K562 (cell line): Measurements from ENCODE around the gene DNAJB2. TPM values are rescaled to one million over a fixed set of nuclear protein-coding genes. Genes with fewer than 3 reads are reported as not detected.

Source experiments
- FIP1L1 ChIP-seq: fragments of 200-400 bp; formaldehyde crosslinking; IDR thresholded peaks from 2 replicates; pipeline ENCODE4 v1.6.1; 2018; ENCODE audit warnings: mild to moderate bottlenecking, low read depth, low read length; ENCODE audit not compliant: poor library complexity, severe bottlenecking
- FOXK1 ChIP-seq: sonication (generic); formaldehyde crosslinking; IDR thresholded peaks from 2 replicates; pipeline ENCODE4 v1.8.0; 2022; ENCODE audit warnings: missing genetic modification reagents, mild to moderate bottlenecking, borderline replicate concordance
- HDAC1 ChIP-seq, 2 experiments: fragments of 450-650 bp; IDR thresholded peaks; 2 replicates each; pipeline ENCODE4 v1.6.1; 2016 to 2017; ENCODE audit warnings: inconsistent platforms in 1 of 2, mild to moderate bottlenecking in 1 of 2, moderate library complexity in 1 of 2
- IRF2 ChIP-seq: sonication (generic); formaldehyde crosslinking; IDR thresholded peaks from 2 replicates; pipeline ENCODE4 v1.8.1; 2022; ENCODE audit warnings: mild to moderate bottlenecking, missing genetic modification reagents
- MAZ ChIP-seq, 2 experiments: fragments of 450-650 bp in 1 of 2; sonication (generic) in 1 of 2; formaldehyde crosslinking; IDR thresholded peaks in 1 of 2; conservative IDR thresholded peaks in 1 of 2; 2 replicates each; pipeline versions ENCODE4 v1.4.0 to v1.5.0; 2020; ENCODE audit warnings: mild to moderate bottlenecking in 1 of 2, missing genetic modification reagents in 1 of 2
- NFIX ChIP-seq: fragments of 250-450 bp; sonication (Bioruptor Pico); IDR thresholded peaks from 2 replicates; pipeline ENCODE4 v1.4.0; 2020; ENCODE audit warnings: low read depth, mild to moderate bottlenecking, moderate library complexity
- NR3C1 ChIP-seq: sonication (generic); formaldehyde crosslinking; IDR thresholded peaks from 2 replicates; pipeline ENCODE4 v1.8.1; 2022; ENCODE audit warnings: missing genetic modification reagents
- RCOR1 ChIP-seq, 2 experiments: IDR thresholded peaks; 2 replicates each; pipeline ENCODE4 v1.6.1; 2012; ENCODE audit warnings: low read depth in 2 of 2, low read length in 2 of 2, borderline replicate concordance in 1 of 2, improper control_type of control experiment in 1 of 2
- RHOXF2B ChIP-seq: fragments of 250-450 bp; sonication (Bioruptor Pico); conservative IDR thresholded peaks from 2 replicates; pipeline ENCODE4 v1.5.1; 2021
- SMAD1 ChIP-seq: fragments of 150-350 bp; IDR thresholded peaks from 2 replicates; pipeline ENCODE4 v1.6.1; 2014; ENCODE audit warnings: low read length, low read depth; ENCODE audit not compliant: partially characterized antibody
- SUPT5H ChIP-seq: fragments of 450-650 bp; IDR thresholded peaks from 2 replicates; pipeline ENCODE4 v1.6.1; 2016
- YBX1 ChIP-seq: fragments of 450-650 bp; IDR thresholded peaks from 2 replicates; pipeline ENCODE4 v1.7.1; 2016; ENCODE audit warnings: mild to moderate bottlenecking
- ZNF140 ChIP-seq: fragments of 250-450 bp; sonication (Bioruptor Pico); IDR thresholded peaks from 2 replicates; pipeline ENCODE4 v1.8.0; 2021; ENCODE audit warnings: moderate library complexity, mild to moderate bottlenecking, inconsistent platforms
- polyA plus RNA-seq, 8 experiments: library from polyadenylated mRNA; depleted of rRNA in 4 of 8; stranded (reverse) in 5 of 8; unstranded in 3 of 8; fragments of >200 nt; fragmentation: Nextera tagmentation in 2 of 8; fragmentation: Illumina TruSeq in 1 of 8; extraction: Ambion mirVana in 2 of 8; extraction: Trizol in 1 of 8; gene quantifications; 2 replicates each; pipeline versions ENCODE4 v1.2.1 to v1.2.3, GENCODE V29; 2011 to 2014; ENCODE audit warnings: inconsistent platforms in 1 of 8, missing spikeins in 1 of 8
- total RNA-seq, 7 experiments: library from RNA; depleted of rRNA in 6 of 7; stranded (reverse); fragments of >200 nt in 6 of 7; fragmentation: Illumina TruSeq in 2 of 7; extraction: Trizol in 2 of 7; gene quantifications; 2 replicates each; pipeline versions ENCODE4 v1.2.1 to v1.2.3, GENCODE V29; 2011 to 2021; ENCODE audit warnings: low replicate concordance in 1 of 7
- TF ChIP-seq, protein P1 (sequence below): fragments of 250-450 bp; sonication (Bioruptor Pico); IDR thresholded peaks from 2 replicates; pipeline ENCODE4 v1.8.0; 2022; ENCODE audit warnings: inconsistent platforms, mild to moderate bottlenecking, moderate library complexity, borderline replicate concordance
- TF ChIP-seq, protein P2 (sequence below): IDR thresholded peaks from 2 replicates; pipeline ENCODE4 v1.6.1; 2014; ENCODE audit warnings: antibody characterized with exemption
- TF ChIP-seq, protein P3 (sequence below): sonication (generic); formaldehyde crosslinking; IDR thresholded peaks from 2 replicates; pipeline ENCODE4 v1.5.0; 2020; ENCODE audit warnings: missing genetic modification reagents
- TF ChIP-seq, protein P4 (sequence below): fragments of 450-650 bp; IDR thresholded peaks from 2 replicates; pipeline ENCODE4 v1.6.1; 2018; ENCODE audit not compliant: partially characterized antibody
- TF ChIP-seq, protein P5 (sequence below), 2 experiments: fragments of 450-650 bp in 1 of 2; sonication (generic) in 1 of 2; formaldehyde crosslinking; conservative IDR thresholded peaks; 2 replicates each; pipeline versions ENCODE4 v1.4.0 to v1.8.1; 2020 to 2022; ENCODE audit warnings: mild to moderate bottlenecking in 1 of 2, missing genetic modification reagents in 1 of 2

DNAJB2 gene
- total and polyA plus RNA-seq, 9 of the 15 experiments (the other 6 are each of a cell fraction or from before 2014, with no cell fraction given) = 0.08 to 3.0 (median 2.2) TPM; not detected in 1

DNA sequence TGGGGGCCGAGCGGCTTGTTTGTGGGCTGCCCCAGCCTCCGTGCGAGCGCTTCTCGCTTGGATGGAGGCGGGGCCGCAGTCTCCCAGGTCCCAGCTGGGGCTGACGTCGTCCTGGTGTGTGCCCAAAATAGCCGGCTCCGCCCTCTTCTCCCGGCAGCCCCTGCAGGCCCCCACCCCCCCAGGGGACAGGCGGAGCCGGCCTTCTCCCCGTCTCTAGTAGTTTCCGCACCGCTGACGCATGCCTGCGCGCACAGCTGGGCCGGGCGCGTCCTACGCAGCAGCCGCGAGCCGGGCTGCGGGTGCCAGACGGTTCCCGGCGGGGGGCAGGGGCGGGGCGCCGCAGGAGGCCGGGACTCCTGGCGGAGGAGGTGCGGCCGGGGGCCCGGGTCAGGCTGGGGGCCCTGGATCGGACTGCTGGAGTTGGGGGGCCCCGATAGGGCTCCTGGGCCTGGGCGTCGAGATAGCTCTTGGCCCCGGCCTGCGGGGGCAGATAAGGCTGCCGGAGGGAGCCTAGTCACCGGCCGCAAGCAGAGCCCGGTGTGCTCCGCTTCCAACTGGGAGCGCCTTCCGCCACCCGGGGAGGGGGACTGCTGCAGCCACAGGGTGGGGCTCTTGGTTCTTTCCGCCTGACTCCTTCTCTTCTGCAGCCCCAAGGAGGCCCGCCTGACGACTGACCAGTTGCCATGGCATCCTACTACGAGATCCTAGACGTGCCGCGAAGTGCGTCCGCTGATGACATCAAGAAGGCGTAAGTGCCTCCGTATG is at the start of gene DNAJB2 (continued):
- TF ChIP-seq, protein P1, sequence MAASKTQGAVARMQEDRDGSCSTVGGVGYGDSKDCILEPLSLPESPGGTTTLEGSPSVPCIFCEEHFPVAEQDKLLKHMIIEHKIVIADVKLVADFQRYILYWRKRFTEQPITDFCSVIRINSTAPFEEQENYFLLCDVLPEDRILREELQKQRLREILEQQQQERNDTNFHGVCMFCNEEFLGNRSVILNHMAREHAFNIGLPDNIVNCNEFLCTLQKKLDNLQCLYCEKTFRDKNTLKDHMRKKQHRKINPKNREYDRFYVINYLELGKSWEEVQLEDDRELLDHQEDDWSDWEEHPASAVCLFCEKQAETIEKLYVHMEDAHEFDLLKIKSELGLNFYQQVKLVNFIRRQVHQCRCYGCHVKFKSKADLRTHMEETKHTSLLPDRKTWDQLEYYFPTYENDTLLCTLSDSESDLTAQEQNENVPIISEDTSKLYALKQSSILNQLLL (CRISPR knock-in tag) = no peak
- TF ChIP-seq, protein P2, sequence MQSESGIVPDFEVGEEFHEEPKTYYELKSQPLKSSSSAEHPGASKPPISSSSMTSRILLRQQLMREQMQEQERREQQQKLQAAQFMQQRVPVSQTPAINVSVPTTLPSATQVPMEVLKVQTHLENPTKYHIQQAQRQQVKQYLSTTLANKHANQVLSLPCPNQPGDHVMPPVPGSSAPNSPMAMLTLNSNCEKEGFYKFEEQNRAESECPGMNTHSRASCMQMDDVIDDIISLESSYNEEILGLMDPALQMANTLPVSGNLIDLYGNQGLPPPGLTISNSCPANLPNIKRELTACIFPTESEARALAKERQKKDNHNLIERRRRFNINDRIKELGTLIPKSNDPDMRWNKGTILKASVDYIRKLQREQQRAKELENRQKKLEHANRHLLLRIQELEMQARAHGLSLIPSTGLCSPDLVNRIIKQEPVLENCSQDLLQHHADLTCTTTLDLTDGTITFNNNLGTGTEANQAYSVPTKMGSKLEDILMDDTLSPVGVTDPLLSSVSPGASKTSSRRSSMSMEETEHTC = no peak
- peak; percentile 95 for TF ChIP-seq FIP1L1
- no peak for TF ChIP-seq RHOXF2B
- TF ChIP-seq NR3C1 (CRISPR knock-in tag) = no peak
- no peak for TF ChIP-seq NFIX (CRISPR knock-in tag)
- TF ChIP-seq SMAD1 = peak; percentile 80
- no peak for TF ChIP-seq YBX1
- no peak for TF ChIP-seq HDAC1 (IDR thresholded peaks at IDR 0.05)
- TF ChIP-seq, protein P3, sequence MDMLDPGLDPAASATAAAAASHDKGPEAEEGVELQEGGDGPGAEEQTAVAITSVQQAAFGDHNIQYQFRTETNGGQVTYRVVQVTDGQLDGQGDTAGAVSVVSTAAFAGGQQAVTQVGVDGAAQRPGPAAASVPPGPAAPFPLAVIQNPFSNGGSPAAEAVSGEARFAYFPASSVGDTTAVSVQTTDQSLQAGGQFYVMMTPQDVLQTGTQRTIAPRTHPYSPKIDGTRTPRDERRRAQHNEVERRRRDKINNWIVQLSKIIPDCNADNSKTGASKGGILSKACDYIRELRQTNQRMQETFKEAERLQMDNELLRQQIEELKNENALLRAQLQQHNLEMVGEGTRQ (CRISPR knock-in tag) = no peak
- TF ChIP-seq, protein P4, sequence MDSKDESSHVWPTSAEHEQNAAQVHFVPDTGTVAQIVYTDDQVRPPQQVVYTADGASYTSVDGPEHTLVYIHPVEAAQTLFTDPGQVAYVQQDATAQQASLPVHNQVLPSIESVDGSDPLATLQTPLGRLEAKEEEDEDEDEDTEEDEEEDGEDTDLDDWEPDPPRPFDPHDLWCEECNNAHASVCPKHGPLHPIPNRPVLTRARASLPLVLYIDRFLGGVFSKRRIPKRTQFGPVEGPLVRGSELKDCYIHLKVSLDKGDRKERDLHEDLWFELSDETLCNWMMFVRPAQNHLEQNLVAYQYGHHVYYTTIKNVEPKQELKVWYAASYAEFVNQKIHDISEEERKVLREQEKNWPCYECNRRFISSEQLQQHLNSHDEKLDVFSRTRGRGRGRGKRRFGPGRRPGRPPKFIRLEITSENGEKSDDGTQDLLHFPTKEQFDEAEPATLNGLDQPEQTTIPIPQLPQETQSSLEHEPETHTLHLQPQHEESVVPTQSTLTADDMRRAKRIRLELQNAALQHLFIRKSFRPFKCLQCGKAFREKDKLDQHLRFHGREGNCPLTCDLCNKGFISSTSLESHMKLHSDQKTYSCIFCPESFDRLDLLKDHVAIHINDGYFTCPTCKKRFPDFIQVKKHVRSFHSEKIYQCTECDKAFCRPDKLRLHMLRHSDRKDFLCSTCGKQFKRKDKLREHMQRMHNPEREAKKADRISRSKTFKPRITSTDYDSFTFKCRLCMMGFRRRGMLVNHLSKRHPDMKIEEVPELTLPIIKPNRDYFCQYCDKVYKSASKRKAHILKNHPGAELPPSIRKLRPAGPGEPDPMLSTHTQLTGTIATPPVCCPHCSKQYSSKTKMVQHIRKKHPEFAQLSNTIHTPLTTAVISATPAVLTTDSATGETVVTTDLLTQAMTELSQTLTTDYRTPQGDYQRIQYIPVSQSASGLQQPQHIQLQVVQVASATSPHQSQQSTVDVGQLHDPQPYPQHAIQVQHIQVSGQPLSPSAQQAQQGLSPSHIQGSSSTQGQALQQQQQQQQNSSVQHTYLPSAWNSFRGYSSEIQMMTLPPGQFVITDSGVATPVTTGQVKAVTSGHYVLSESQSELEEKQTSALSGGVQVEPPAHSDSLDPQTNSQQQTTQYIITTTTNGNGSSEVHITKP = peak; percentile 8
- TF ChIP-seq, protein P5, sequence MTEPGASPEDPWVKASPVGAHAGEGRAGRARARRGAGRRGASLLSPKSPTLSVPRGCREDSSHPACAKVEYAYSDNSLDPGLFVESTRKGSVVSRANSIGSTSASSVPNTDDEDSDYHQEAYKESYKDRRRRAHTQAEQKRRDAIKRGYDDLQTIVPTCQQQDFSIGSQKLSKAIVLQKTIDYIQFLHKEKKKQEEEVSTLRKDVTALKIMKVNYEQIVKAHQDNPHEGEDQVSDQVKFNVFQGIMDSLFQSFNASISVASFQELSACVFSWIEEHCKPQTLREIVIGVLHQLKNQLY (CRISPR knock-in tag; conservative IDR thresholded peaks at IDR 0.05) = no peak
- peak; percentile 89 to 98 for TF ChIP-seq MAZ (CRISPR knock-in tag; conservative IDR thresholded peaks at IDR 0.05 in 1 of 2, IDR thresholded peaks at IDR 0.05 in 1 of 2)
- no peak for TF ChIP-seq IRF2 (CRISPR knock-in tag)
- peak; percentile 78 to 80; a peak in 3 of 4 replicates for TF ChIP-seq RCOR1 (IDR thresholded peaks at IDR 0.05; ENCODE audit: borderline replicate concordance in 1 of 2, low read depth in 2 of 2, low read length in 2 of 2)
- no peak for TF ChIP-seq FOXK1 (CRISPR knock-in tag)
- no peak for TF ChIP-seq SUPT5H
- no peak for TF ChIP-seq ZNF140
